Hepatocyte (in vitro differentiated cells): ENCODE results near the gene EYS. TPM values are rescaled to one million over a fixed set of nuclear protein-coding genes. Genes with fewer than 3 reads are reported as not detected.

ENCODE experiments used
- DNase-seq: peaks from one replicate; pipeline ENCODE4 v3.0.0-alpha.2; 2016; ENCODE audit warnings: low spot score
- H2AFZ ChIP-seq: fragments of 200-600 bp; sonication (generic); 2 replicates; pipeline ENCODE4 v1.6.0; 2016; ENCODE audit warnings: antibody characterized with exemption, mild to moderate bottlenecking
- H3K27ac ChIP-seq: fragments of 200-600 bp; sonication (generic); 2 replicates; pipeline ENCODE4 v1.5.1; 2016; ENCODE audit warnings: mild to moderate bottlenecking
- H3K27me3 ChIP-seq: fragments of 200-600 bp; sonication (generic); 2 replicates; pipeline ENCODE4 v1.6.1; 2016
- H3K36me3 ChIP-seq: fragments of 200-600 bp; sonication (generic); replicated peaks from 2 replicates; pipeline ENCODE4 v1.5.1; 2016; ENCODE audit warnings: low read depth; ENCODE audit not compliant: insufficient read depth
- H3K4me1 ChIP-seq: fragments of 200-600 bp; sonication (generic); 2 replicates; pipeline ENCODE4 v1.5.1; 2016; ENCODE audit warnings: mild to moderate bottlenecking, moderate library complexity; ENCODE audit not compliant: insufficient read depth
- H3K4me2 ChIP-seq: fragments of 200-600 bp; sonication (generic); 2 replicates; pipeline ENCODE4 v1.6.0; 2016
- H3K4me3 ChIP-seq: fragments of 200-600 bp; sonication (generic); 2 replicates; pipeline ENCODE4 v1.5.1; 2016; ENCODE audit warnings: mild to moderate bottlenecking
- H3K79me2 ChIP-seq: fragments of 200-600 bp; sonication (generic); 2 replicates; pipeline ENCODE4 v1.6.0; 2017; ENCODE audit warnings: mild to moderate bottlenecking
- H3K9me2 ChIP-seq: fragments of 200-600 bp; sonication (generic); replicated peaks from 2 replicates; pipeline ENCODE4 v1.6.0; 2017; ENCODE audit warnings: mild to moderate bottlenecking; ENCODE audit not compliant: insufficient read depth
- H3K9me3 ChIP-seq: fragments of 200-600 bp; sonication (generic); 2 replicates; pipeline ENCODE4 v1.5.1; 2016; ENCODE audit warnings: low read depth, mild to moderate bottlenecking
- H4K20me1 ChIP-seq: fragments of 200-600 bp; sonication (generic); 2 replicates; pipeline ENCODE4 v1.6.0; 2016; ENCODE audit warnings: mild to moderate bottlenecking; ENCODE audit not compliant: insufficient read depth, poor library complexity, severe bottlenecking
- EZH2 ChIP-seq: fragments of 200-600 bp; sonication (generic); IDR thresholded peaks from 2 replicates; pipeline ENCODE4 v1.6.1; 2016; ENCODE audit warnings: antibody characterized with exemption, mild to moderate bottlenecking, borderline replicate concordance
- EZH2phosphoT487 ChIP-seq: fragments of 200-600 bp; sonication (generic); IDR thresholded peaks from one replicate; pipeline ENCODE4 v1.6.1; 2018; ENCODE audit warnings: antibody characterized with exemption, mild to moderate bottlenecking, low read depth, moderate library complexity; ENCODE audit not compliant: unreplicated experiment, severe bottlenecking
- WGBS: methylation state at CpG from one replicate; pipeline ENCODE4 v1.1.6; 2016; ENCODE audit warnings: low lambda C conversion rate; ENCODE audit errors: missing lambda C conversion rate; 5-methylcytosine and 5-hydroxymethylcytosine counted together
- polyA plus RNA-seq: library from polyadenylated mRNA; unstranded; fragments of >200 nt; fragmentation: Nextera tagmentation; extraction: Ambion mirVana; gene quantifications from 2 replicates; pipeline ENCODE4 v1.2.1, GENCODE V29; 2016
- total RNA-seq: library from RNA; depleted of rRNA; stranded (reverse); fragments of >200 nt; gene quantifications from 2 replicates; pipeline ENCODE4 v1.2.3, GENCODE V29; 2014
- TF ChIP-seq, protein P1 (sequence below): fragments of 200-600 bp; sonication (generic); IDR thresholded peaks from 2 replicates; pipeline ENCODE4 v1.5.1; 2016; ENCODE audit warnings: antibody characterized with exemption, mild to moderate bottlenecking; ENCODE audit not compliant: poor library complexity

Gene EYS
- total and polyA plus RNA-seq, 2 experiments from 2014 or later = 0.57 to 0.68 TPM

DNA sequence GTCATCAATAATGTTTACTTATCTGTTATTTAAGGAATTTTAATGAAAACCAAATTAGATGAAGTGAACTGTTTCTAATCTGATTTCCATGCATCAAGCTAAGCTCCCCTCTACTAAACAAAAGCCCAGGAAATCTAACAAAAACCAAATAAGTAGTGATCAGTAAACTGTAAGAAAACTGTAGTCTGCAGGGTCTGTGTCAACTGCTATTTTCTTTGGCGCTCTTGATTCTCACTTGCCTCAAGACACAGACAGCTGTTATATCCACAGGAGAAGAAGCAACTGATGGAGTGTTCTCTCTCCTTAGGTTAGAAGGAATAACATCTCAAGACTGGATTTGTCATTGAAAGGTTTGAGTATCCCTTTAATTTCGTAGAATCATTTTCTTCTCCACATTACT lies 1777.9 kb downstream of the EYS start:
- H3K27me3 ChIP-seq = no peaks in the 10 kb centered on the region
- H3K4me2 ChIP-seq = no peak overlapping the region
- H3K9me2 ChIP-seq = no peaks in the 10 kb centered on the region
- H3K9me3 ChIP-seq = no peaks in the 10 kb centered on the region
- no peaks in the 10 kb centered on the region for H3K79me2 ChIP-seq
- no peaks in the 10 kb centered on the region for H3K36me3 ChIP-seq
- TF ChIP-seq EZH2phosphoT487 (no peak), EZH2 (no peak)
- TF ChIP-seq, protein P1, sequence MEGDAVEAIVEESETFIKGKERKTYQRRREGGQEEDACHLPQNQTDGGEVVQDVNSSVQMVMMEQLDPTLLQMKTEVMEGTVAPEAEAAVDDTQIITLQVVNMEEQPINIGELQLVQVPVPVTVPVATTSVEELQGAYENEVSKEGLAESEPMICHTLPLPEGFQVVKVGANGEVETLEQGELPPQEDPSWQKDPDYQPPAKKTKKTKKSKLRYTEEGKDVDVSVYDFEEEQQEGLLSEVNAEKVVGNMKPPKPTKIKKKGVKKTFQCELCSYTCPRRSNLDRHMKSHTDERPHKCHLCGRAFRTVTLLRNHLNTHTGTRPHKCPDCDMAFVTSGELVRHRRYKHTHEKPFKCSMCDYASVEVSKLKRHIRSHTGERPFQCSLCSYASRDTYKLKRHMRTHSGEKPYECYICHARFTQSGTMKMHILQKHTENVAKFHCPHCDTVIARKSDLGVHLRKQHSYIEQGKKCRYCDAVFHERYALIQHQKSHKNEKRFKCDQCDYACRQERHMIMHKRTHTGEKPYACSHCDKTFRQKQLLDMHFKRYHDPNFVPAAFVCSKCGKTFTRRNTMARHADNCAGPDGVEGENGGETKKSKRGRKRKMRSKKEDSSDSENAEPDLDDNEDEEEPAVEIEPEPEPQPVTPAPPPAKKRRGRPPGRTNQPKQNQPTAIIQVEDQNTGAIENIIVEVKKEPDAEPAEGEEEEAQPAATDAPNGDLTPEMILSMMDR = no peak
- H3K27ac ChIP-seq = no peak overlapping the region
- no peak for DNase-seq
- no peaks in the 10 kb centered on the region for H3K4me1 ChIP-seq
- WGBS = 82% methylated on average over 2 of the region's 2 CpGs
- no peaks in the 10 kb centered on the region for H4K20me1 ChIP-seq
- no peak overlapping the region for H3K4me3 ChIP-seq
- no peak overlapping the region for H2AFZ ChIP-seq

GRCh38 chr6:63928613-63929012 lies 1778.4 kb downstream of the EYS start:
- Histone ChIP-seq H3K79me2 (no peaks in the 10 kb centered on the region), H2AFZ (no peak overlapping the region), H3K4me1 (no peaks in the 10 kb centered on the region), H3K27ac (no peak overlapping the region), H3K4me2 (no peak overlapping the region), H3K27me3 (no peaks in the 10 kb centered on the region), H3K9me3 (no peaks in the 10 kb centered on the region), H3K36me3 (no peaks in the 10 kb centered on the region), H4K20me1 (no peaks in the 10 kb centered on the region), H3K4me3 (no peak overlapping the region), H3K9me2 (no peaks in the 10 kb centered on the region)
- 67% methylated on average over 3 of the region's 3 CpGs for WGBS
- DNase-seq = no peak
- TF ChIP-seq EZH2 = no peak
- TF ChIP-seq, protein P1 = no peak
- no peak for TF ChIP-seq EZH2phosphoT487

- DNase-seq = no peak
- H3K4me1 ChIP-seq = no peaks in the 10 kb centered on the region
- no peaks in the 10 kb centered on the region for H3K27me3 ChIP-seq
- H3K9me3 ChIP-seq = no peaks in the 10 kb centered on the region
- H3K4me2 ChIP-seq = no peak overlapping the region
- no peak overlapping the region for H3K27ac ChIP-seq
- TF ChIP-seq EZH2 (no peak), EZH2phosphoT487 (no peak)
- TF ChIP-seq, protein P1 = no peak
- 39% methylated on average over 7 of the region's 7 CpGs for WGBS
- H4K20me1 ChIP-seq = no peaks in the 10 kb centered on the region
- no peaks in the 10 kb centered on the region for H3K9me2 ChIP-seq
- no peak overlapping the region for H3K4me3 ChIP-seq
- no peaks in the 10 kb centered on the region for H3K79me2 ChIP-seq
- H2AFZ ChIP-seq = no peak overlapping the region
- no peaks in the 10 kb centered on the region for H3K36me3 ChIP-seq
Observed at GRCh38 chr6:63926950-63927927, 1779.8 kb downstream of the EYS start.
